NK-92 (cell line): Measurements from ENCODE around the gene FBLIM1.

Source experiments
- DNase-seq: peaks from one replicate; lab custom pipeline; 2025; ENCODE audit not compliant: unreplicated experiment; lab: John Stamatoyannopoulos, UW

FBLIM1 gene

DNA sequence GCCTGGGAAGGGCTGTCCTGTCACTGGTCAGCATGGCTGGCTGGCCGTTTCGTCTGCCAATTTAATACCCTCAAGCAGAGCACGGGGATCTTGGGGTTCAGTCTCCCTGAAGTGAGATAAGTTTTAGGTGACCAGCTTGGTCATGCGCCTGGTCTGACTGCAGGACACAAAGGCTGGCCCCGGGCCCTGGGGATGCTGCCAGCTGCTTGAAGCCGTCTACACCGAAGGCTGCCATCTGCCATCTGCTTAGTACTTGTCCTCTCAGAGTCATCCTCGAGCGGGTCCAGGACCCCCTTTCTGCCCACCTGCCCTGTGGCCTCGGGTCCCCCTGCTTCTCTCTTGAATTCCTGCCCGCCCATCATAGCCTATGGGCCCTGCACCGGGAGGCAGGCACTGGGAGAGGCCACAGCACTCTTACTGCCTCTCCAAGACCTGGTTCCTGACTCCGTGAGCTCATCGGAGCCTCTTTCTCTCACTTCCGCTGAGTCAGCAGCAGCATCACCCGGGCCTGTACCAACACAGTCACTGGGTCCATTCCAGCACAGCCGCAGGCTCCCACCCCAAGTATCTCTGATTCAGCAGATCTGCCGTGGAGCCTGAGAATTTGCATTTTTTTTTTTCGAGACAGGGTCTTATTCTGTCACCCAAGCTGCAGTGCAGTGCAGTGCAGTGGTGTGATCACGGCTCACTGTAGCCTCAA, 7.0 kb downstream of the FBLIM1 start:
- DNase-seq = no peak

DNA sequence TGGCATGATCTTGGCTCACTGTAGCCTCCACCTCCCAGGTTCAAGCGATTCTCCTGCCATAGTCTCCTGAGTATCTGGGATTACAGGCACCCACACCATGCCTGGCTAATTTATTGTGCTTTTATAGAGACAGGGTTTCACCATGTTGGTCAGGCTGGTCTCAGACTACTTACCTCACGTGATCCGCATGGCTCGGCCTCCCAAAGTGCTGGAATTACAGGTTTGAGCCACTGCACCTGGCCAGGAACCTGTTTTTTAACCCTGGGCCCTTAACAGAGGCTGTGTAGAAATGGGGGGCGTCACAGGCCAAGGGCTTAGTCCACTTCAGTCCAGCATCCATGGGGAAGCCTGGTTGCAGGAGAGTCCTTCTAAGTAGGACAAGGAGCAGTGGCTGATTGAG, 9.3 kb downstream of the FBLIM1 start:
- no peak for DNase-seq

DNA sequence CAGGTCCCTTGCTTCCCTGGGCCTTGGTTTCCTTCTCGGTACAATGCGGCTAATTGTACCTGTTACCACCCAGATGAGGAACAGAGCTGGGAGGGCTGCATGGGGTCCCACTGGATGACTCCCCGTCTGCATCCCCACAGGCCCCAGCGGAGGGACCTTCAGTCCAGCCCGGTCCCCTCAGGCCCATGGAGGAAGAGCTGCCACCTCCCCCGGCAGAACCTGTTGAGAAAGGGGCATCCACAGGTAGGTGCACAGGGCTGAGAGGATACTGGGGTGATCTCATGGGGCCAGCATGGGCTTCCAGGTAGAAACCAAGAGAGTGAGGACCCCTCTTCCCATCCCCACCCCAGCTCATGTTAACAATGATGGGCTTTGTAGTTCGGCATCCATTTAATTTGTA, 9.8 kb downstream of the FBLIM1 start:
- DNase-seq = no peak

DNA sequence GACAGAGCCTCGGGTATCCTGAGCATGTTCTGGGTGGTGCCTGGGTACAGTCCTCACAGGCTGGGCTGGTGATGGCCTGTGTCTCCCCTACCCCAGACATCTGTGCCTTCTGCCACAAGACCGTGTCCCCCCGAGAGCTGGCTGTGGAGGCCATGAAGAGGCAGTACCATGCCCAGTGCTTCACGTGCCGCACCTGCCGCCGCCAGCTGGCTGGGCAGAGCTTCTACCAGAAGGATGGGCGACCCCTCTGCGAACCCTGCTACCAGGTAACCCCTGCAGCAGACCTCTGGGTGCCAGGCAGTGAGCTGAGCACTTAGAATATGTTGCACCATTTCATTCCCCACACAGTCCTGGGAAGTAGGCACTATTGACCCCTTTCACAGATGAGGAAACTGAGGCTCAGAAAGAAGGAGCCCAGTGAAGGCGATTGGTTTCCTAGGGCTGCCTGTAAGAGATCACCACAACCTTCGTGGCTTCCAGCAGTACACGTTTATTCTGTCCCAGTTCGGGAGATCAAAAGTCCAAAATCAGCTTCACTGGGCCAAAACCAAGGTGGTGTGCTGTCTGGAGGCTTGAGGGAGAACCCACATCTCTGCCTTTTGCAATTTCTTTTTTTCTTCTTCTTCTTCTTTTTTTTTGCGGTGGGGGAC, 11.8 kb downstream of the FBLIM1 start:
- DNase-seq = no peak

DNA sequence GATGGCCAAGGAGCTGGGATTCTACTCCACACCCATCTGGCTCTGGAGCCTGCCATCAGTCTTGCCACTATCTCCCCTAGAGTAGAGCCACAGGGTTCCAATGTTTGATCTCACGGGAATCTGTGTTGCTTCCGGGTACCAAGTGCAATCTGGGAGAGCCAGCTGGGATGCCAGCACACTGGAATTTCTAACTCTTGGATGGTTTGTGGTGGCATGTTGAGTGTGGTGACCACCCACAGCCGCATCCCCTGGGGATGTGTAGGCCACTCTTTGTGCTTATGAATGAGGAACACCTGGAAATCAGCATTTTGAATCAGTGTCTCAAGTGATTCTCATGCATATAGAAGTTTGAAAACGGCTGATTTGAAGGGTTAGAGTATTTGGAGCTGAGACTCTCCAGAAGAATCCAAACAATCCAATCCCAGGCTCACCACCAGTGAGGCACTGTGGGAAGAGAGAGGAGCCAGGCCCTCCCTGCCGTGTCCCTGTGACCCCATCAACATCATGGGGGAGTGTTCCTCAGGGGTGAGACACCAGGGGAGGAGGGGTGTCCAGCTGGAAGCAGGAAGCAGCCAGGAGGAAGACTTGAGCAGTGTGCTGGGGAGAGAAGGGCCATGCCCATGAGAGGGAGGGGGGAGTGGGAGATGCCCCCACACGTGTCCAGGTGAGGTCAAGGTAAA, 13.4 kb downstream of the FBLIM1 start:
- no peak for DNase-seq

DNA sequence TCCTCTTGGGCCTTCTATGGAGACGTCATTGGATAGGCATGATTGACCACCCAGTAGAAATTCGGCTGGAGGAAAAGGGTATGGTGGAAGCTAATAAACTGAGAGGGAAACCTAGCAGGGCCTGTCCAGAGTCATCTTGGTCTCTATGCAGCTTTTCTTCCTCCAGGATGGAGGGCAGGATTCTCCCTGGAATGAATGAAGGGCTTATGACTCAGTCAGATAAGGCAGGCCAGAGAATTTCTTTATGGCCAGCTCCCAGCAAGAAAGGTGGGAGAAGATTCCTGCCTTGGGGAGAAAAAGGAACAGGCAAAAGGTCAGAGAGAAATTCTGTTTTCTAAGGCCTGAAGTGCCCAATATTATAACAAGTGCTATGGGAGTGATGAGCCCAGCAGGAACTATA, 17.1 kb downstream of the FBLIM1 start:
- no peak for DNase-seq

DNA sequence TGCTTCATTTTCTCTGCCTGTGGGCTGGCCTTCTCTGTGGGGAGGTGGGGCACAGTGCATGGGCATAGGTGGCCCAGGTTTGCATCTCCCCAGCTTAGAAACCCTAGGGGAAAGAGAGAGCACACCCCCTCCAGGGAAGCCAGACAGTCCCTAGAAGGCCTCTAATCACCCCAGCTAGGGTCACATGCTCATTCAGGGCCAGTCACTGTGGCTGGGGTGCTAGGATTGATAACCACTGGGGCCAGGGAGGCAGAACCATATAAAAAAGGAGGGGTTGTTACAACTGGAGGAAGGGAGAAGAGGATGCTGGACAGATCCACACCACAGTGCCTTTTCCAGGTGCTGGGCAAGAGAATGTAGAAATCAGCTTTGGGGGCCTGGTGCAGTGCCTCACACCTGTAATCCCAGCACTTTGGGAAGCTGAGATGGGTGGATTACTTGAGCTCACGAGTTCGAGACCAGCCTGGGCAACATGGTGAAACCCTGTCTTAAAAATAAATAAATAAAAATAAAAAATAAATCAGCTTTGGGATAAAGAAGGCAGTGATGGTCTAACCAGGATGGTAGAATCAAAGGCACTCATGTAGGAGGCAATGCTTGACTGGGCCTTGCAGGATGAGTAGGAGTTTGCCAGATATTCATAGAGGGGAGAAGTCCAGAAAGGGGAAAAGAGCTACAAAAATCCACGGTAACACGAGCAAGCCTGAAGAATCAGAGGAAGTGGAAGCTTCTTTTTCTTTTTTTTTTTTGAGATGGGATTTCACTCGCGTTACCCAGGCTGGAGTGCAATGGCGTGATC, 19.5 kb downstream of the FBLIM1 start:
- DNase-seq = no peak

DNA sequence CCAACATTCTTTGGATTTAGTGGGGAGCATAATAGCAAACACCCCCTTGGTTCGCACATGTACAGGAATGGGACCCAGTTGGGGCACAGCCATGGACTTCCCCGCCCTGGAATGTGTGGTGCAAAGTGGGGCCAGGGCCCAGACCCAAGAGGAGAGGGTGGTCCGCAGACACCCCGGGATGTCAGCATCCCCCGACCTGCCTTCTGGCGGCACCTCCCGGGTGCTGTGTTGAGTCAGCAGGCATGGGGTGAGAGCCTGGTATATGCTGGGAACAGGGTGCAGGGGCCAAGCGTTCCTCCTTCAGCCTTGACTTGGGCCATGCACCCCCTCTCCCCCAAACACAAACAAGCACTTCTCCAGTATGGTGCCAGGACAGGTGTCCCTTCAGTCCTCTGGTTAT, 27.1 kb downstream of the FBLIM1 start:
- no peak for DNase-seq

DNA sequence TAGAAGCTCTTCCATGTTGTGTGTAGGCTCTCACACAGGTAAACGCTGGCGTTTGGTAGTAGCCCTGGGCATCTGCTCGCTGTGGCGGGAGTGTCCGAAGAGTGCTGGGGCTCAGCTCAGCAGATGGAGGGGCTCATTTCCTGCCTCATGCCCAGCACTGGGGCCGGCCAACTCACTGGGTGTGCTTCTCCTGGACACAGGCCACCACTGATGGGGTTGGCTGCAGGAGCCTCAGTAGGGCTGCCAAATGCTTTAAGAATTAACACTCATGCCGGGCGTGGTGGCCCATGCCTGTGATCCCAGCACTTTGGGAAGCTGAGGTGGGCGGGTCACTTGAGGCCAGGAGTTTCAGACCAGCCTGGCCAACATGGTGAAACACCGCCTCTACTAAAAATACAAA, 28.0 kb downstream of the FBLIM1 start:
- no peak for DNase-seq

DNA sequence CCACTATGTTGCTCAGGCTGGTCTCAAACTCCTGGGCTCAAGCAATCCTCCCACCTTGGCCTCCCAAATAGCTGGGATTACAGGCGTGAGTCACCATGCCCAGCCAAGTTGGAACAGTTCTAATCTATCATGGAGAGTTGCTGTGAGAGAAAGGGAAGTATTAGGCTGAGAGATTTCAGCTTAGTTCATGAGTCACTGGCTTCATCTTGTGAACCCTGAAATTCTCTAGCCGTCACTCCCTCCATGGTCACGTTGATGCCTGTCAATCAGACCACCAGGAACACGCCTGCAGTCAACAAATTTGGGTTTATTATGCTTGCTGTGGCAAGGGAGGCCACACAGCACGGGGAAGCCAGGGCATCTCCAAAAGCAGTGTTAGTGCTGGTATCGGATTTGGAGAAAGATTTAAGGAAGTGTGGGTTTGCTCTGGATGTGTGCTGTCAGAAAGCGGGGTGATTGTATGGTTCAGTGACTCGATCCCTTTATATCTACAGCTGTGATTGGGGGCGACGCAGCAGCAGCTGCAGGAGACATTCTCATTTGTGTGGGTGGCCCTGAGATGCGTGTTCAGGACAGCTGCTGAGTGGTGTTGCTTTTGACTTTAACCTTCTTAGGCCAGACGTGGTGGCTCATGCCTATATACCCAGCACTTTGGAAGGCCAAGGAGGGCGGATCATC, 30.2 kb downstream of the FBLIM1 start:
- no peak for DNase-seq

DNA sequence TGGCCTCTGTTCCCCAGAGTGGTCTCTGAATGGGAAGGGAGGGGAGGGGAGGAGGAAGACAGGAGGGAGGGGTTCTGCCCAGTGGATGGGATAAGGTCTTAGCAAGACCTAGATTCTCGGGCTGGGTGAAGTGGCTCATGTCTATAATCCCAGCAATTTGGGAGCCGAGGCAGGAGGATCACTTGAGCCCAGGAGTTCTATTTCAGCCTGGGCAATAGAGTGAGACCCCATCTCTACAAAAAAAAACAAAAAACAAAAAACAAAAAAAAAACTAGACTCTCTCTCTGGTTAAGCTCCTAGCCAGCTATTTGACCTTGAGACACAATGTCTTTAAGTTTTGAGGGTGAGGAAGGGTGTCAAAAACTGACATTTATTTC, 37.5 kb downstream of the FBLIM1 start:
- no peak for DNase-seq

DNA sequence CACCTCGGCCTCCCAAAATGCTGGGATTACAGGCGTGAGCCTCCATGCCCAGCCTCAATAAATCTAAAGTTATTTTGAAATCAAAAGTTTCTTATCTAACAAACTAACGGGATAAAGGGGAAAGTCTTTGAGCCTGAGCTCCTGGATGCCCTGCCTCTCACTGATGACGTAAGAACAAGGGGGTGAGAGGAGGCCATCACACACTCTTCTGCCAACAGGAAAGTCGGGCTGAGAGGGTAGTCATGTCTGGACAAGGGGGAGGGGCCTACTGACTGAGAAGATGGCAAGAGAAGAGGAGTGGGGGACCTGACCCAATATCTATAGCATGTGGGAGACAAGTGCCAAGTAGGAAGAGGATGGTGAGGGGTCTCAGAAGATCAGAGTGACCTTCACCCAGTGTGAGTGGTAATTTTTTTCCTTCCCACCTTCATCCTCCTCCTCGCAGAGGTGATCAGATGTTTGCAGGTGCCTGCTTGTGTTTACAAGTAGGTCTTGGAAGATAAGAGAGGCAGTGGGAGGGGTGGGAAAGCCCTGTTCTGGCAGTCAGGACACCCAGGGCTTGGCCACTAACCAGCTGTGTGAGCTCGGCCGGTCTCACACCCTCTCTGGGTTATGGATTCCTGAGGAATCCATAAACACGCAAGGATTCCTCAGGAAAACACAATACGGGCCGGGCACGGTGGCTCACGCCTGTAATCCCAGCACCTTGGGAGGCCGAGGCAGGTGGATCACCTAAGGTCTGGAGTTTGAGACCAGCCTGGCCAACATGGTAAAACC, 39.2 kb downstream of the FBLIM1 start:
- DNase-seq = no peak

DNA sequence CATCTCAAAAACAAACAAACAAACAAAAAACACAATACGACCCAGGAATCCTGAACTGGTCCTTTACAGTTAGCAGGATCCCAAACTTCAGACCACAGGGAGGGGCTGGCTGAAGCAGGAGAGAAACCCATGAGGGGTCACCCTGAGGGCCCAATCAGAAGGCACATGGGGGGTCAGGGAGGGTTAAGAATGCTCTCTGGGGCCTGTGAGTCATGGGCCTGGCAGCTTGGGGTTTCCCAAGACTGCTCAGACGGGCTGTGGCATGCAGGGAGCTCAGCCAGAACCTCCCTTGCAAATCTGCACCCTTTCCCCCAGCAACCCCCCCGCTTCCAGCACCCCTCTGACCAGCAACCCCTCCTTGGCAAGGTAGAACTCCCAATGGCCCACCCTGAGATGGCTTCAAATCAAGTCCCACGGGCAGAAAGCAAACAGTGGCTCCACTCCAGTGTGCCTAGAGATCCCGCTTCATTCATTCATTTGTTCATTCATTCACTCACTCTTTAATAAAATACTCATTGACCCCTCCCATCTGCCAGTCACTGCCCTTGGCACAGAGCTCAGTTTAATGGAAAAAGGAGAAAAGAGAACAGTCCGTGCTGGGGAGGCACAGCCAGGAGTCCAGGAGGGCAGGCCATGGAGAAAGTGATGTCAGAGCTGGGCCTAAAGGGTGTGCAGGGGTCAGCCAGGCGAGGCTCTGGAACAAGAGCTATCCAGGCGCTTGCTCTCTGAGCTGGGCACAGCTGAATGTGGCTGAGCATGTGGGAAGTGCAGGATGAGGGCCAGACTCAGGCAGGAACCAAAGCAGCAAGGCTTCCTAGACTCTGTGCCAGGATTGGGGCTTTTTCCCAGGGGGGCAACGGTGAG, 40.6 kb downstream of the FBLIM1 start:
- no peak for DNase-seq

DNA sequence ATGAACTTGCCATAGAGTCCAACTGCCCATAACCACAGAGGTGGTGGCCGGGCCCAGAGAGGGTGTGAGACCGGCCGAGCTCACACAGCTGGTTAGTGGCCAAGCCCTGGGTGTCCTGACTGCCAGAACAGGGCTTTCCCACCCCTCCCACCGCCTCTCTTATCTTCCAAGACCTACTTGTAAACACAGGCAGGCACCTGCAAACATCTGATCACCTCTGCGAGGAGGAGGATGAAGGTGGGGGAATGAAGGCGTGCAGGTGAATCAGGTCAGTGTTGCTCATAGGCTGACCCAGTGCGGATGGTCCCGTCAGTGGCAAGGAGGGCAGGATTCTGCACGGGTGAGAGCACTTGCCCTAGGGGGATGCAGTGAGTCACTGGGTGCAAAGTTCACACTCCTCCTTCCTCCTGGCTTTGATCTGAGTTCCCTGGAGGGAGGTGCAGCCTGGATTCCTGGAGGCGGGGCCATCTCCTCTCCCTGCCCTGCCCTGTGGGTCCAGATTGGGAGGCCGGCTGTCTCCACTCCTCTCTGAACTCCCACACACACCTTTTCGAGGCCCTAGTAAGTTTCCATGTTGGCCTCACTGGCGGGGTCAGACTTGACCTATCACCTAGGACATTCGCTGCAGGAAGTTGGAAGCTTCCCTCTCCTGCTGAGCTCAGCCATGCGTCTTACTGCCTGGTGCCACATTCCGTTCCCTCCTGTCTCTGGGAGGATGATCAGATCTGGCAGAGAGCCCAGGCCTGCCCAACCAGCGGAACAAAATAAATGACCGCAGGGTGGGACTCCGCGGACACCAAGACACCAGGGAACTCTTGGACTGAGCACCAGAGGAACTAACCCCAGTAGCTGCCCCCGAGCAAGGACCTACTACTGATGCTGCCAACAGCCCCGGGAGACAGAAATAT, 41.6 kb downstream of the FBLIM1 start:
- no peak for DNase-seq

DNA sequence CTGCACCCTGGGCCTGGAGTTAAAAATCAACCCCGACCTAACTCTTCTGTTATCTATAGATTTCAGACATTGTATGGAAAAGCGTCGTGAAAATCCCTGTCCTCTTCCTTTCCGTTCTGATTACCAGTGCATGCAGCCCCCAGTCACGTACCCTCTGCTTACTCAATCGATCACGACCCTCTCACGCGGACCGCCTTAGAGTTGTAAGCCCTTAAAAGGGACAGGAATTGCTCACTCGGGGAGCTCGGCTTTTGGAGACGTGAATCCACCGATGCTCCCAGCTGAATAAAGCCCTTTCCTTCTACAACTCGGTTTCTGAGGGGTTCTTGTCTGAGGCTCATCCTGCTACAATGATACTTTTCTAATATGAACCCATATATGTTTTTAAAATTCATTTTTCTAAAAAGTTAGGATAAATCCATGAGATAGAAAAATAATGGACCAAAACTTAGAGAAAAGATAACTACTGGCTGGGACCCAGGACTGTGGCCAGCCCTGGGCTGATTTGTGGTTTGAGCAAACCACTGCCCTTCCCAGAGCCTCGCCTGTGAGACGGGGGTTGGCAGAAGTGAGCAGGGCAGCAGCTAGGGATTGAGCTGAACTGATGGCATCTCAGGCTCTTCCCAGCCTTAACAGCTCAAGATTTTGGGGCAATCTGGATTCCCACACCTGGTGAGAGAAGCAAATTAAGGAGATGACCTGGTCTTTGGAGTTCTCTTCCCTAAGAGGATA, 43.8 kb downstream of the FBLIM1 start:
- no peak for DNase-seq

DNA sequence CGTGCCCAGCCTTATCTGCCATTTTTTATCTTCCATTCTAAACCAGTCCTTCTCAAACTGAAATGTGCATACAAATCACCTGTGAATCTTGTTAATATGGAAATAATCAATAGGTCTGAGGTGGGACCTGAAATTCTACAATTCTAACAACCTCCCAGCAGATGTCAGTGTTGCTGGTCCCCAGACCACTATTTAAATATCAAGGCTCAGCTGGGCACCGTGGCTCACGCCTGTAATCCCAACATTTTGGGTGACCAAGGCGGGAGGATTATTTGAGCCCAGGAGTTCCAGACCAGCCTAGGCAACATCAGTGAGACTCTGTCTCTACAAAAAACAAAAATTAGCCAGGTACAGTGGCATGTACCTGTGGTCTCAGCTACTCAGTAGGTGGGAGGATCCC, 44.8 kb downstream of the FBLIM1 start:
- no peak for DNase-seq

DNA sequence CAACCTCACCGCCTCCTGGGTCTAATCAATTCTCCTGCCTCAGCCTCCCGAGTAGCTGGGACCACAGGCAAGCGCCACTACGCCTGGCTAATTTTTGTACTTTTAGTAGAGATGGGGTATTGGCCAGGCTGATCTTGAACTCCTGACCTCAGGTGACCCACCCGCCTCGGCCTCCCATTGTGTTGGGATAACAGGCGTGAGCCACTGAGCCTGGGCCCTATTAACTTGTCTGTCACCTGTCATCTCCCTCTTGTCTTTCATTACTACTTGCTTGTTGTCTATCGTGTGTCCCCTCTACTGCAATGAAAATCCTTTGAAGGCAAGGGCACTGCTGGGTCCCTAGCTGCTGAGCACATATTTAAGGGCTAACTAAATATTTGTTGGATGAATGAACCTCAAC, 45.5 kb downstream of the FBLIM1 start:
- no peak for DNase-seq

DNA sequence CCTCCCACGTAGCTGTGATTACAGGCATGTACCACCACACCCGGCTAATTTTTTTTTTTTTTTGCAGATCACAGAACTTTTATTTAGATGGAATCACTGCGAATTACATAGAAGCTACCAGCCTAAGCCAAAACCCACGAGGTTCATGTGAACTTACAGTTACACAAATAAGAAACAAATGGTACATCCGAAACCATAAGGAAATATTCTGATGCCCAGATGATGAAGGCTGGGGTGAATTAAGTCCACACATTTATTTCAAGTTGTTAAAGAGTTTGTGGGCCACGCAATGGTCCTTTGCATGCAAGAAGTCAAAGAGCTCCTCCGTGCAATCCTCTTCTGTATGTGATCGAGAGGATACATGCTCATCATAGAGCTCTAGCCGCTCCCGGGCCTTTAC, 48.5 kb downstream of the FBLIM1 start:
- DNase-seq = no peak
